Thyroid gland (tissue), 4 donors: ENCODE data around the gene VPS8.

Experiments
- CTCF ChIP-seq, 6 experiments: fragments of 200-600 bp in 3 of 6; fragments of 450-650 bp in 3 of 6; sonication (generic) in 3 of 6; IDR thresholded peaks; one replicate each; pipeline ENCODE4 v1.5.1; 2016 to 2019; ENCODE audit warnings: antibody characterized with exemption in 6 of 6, mild to moderate bottlenecking in 2 of 6, inconsistent platforms in 1 of 6, moderate library complexity in 1 of 6
- POLR2A ChIP-seq, 2 donors: fragments of 450-650 bp; IDR thresholded peaks; one replicate each; pipeline ENCODE4 v1.6.1; 2017; ENCODE audit warnings: antibody characterized with exemption in 2 of 2, mild to moderate bottlenecking in 2 of 2, moderate library complexity in 1 of 2

DNA sequence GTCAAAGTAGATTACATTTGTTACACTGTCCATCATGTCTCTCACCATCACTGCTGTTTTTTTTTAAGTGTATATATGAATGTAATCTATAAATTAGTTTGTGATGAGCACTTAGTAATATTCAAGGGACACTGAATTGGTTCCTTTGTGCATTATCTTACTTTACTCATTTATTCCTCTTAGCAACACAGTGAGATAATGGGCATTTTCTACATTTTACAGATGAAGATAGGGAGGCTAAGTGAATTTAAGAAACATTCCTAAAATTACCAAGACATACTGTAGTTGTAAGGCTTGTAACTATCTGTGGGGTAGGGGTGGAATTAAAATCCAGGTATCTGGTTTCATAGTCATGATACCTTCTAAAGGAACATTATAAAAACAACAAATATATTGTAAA is 33.9 kb downstream of the VPS8 start:
- TF ChIP-seq CTCF (IDR thresholded peaks at IDR 0.05) (no peak), POLR2A (IDR thresholded peaks at IDR 0.05) (no peak)
